Measurements from ENCODE around the gene GAREM2.

Gene GAREM2

DNA sequence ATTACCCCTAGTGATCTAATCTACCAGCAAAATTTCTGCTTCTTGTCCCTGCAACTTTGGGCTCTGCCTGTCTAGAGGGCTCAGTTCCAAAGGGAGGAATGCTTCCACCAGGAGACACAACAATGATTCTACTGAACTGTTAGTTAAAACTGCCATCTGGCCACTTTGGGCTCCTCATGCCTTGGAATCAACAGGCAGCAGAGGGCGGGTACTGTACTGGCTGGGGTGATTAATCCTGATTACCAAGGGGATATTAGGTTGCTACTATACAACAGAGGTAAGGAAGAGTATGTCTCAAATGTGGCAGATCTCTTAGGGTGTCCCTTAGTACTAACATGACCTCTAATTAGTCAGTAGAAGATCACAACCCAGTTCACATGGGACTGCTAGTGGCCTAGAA lies 50.1 kb downstream of the GAREM2 start:
- TF ChIP-seq, protein P1, sequence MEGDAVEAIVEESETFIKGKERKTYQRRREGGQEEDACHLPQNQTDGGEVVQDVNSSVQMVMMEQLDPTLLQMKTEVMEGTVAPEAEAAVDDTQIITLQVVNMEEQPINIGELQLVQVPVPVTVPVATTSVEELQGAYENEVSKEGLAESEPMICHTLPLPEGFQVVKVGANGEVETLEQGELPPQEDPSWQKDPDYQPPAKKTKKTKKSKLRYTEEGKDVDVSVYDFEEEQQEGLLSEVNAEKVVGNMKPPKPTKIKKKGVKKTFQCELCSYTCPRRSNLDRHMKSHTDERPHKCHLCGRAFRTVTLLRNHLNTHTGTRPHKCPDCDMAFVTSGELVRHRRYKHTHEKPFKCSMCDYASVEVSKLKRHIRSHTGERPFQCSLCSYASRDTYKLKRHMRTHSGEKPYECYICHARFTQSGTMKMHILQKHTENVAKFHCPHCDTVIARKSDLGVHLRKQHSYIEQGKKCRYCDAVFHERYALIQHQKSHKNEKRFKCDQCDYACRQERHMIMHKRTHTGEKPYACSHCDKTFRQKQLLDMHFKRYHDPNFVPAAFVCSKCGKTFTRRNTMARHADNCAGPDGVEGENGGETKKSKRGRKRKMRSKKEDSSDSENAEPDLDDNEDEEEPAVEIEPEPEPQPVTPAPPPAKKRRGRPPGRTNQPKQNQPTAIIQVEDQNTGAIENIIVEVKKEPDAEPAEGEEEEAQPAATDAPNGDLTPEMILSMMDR (IDR thresholded peaks at IDR 0.05; ENCODE audit: low read depth, low read length) = no peak
- no peak overlapping the region for H3K4me3 ChIP-seq (replicated peaks in 1 of 2; ENCODE audit: low read depth in 2 of 2, low read length in 2 of 2)
- DNase-seq (ENCODE audit: low read depth in 2 of 2) = no peak

DNA sequence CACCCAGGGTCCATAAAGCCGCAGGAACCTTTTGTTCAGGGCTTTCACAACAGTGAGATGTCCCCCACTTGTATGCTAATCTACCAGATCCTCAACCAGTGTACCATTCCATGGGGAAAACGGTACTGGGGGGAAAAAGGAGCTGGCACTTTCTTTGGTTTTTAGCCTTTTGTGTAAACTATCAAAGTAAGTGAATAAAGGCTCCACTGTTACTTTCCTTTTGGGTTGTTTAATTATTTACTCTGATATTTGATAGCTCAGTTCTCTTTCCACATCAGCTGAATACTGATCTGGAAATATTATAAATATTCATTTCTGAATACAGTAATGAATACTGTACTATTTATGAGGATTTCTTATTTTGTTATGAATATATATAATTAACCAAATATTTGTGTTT lies 51.2 kb downstream of the GAREM2 start:
- DNase-seq (ENCODE audit: low read depth in 2 of 2) = no peak
- TF ChIP-seq, protein P1 (IDR thresholded peaks at IDR 0.05; ENCODE audit: low read depth, low read length) = no peak
- H3K4me3 ChIP-seq (replicated peaks in 1 of 2; ENCODE audit: low read depth in 2 of 2, low read length in 2 of 2) = no peak overlapping the region

DNA sequence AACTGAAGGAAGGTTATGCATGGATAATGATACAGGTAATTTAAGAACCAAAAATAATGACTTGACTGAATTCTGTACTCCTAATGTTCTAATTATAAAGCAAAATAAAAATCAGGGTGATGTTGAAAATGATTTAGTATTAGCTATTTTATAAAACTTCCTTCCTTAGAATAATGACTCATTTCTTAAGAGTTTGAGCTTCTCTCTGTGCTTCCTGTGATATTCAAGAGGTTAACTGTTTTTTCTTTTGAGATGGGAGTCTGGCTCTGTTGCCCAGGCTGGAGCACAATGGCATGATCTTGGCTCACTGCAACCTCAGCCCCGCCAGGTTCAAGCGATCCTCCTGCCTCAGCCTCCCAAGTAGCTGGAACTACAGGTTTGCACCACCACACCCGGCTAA lies 56.7 kb downstream of the GAREM2 start:
- H3K4me3 ChIP-seq (replicated peaks in 1 of 2; ENCODE audit: low read depth in 2 of 2, low read length in 2 of 2) = no peak overlapping the region
- TF ChIP-seq, protein P1 (IDR thresholded peaks at IDR 0.05; ENCODE audit: low read depth, low read length) = no peak
- DNase-seq (ENCODE audit: low read depth in 2 of 2) = no peak

DNA sequence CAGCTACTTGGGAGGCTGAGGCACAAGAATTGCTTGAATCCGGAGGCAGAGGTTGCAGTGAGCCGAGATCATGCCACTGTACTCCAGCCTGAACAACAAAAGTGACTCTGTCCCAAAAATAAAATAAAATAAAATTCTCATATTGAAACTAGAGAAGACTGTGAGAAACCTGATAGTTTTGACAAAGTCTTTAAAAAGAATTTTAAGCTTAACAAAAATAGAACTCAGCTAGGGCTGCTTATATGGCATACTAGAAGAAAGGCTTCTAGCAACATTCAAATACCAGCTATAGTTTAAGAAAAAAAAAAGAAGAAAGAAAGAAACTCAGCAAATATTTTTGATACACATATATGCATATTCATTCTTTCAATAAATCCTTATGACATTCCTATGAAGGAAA lies 57.9 kb downstream of the GAREM2 start:
- TF ChIP-seq, protein P1 (IDR thresholded peaks at IDR 0.05; ENCODE audit: low read depth, low read length) = no peak
- no peak overlapping the region for H3K4me3 ChIP-seq (replicated peaks in 1 of 2; ENCODE audit: low read depth in 2 of 2, low read length in 2 of 2)
- no peak for DNase-seq (ENCODE audit: low read depth in 2 of 2)

DNA sequence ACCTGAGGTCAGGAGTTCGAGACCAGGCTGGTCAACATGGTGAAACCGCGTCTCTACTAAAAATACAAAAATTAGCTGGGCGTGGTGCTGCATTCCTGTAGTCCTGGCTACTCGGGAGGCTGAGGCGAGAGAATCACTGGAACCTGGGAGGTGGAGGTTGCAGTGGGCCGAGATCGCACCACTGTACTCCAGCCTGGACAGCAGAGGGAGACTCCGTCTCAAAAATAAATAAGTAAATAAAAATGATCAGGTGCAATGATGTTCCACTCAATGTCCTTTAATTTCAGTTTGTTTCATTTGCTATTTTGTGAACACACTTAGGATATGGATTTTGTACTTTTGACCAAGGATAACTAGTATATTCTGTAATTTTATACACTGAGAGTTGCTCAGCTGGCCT lies 62.2 kb downstream of the GAREM2 start:
- peak; percentile 14 to 18 for DNase-seq (ENCODE audit: low read depth in 2 of 2)
- H3K4me3 ChIP-seq (replicated peaks in 1 of 2; ENCODE audit: low read depth in 2 of 2, low read length in 2 of 2) = no peak overlapping the region
- TF ChIP-seq, protein P1 (IDR thresholded peaks at IDR 0.05; ENCODE audit: low read depth, low read length) = no peak

DNA sequence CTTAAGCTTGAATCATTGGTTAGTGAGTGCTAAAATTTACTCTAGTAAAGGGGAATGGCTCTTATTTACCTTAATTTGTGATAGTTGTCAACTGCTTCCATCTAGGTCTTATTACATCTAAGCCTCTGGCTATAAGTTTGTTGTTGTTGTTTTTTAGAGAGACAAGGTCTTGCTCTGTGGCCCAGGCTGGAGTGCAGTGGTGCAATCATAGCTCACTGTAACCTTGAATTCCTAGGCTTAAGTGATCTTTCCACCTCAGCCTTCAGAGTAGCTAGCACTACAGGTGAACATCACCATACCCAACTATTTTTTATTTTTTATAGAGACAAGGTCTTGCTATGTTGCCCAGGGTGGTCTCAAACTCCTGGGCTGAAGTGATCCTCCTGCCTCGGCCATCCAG lies 65.0 kb downstream of the GAREM2 start:
- no peak overlapping the region for H3K4me3 ChIP-seq (replicated peaks in 1 of 2; ENCODE audit: low read depth in 2 of 2, low read length in 2 of 2)
- TF ChIP-seq, protein P1 (IDR thresholded peaks at IDR 0.05; ENCODE audit: low read depth, low read length) = no peak
- no peak for DNase-seq (ENCODE audit: low read depth in 2 of 2)

DNA sequence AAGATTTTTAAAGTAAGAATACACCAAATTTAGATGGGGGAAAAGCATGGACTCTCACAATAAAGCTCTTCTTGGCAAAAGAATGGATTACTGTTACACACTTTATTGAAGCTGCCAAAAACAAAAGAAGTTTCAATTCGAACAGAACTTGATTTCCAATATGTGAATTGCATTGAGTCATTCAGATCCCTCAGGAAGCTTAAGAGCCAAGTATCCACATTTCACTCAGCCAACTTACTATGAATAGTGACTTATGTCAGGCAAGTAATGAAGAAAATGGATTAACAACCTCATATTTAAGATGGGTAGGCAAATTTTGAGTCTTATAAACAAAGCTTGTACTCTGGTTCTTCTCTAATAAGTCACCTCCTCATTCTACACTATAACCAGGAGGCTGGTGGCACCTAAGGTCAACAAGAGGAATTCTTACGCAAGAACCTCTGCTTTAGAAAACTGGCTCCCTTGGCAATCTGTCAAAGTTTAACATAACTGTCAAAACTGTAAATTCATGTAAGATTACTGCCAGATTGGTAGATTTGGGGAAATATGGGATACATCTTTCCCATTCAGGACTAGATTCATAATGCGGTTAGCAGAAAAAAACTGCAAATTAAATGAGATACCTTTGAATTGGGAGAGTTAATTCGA lies 65.5 kb downstream of the GAREM2 start:
- no peak overlapping the region for H3K4me3 ChIP-seq (replicated peaks in 1 of 2; ENCODE audit: low read depth in 2 of 2, low read length in 2 of 2)
- peak; percentile 23 to 57 for DNase-seq (ENCODE audit: low read depth in 2 of 2)
- TF ChIP-seq, protein P1 (IDR thresholded peaks at IDR 0.05; ENCODE audit: low read depth, low read length) = no peak

Data from cardiac fibroblast (primary cell).